ENCODE measurements around the gene SCAMP2. TPM values are rescaled to one million over a fixed set of nuclear protein-coding genes. Genes with fewer than 3 reads are reported as not detected.

SCAMP2 gene
- total and polyA plus RNA-seq, 2 of the 13 experiments (the other 11 are each of a cell fraction or from before 2014, with no cell fraction given) = 34.8 to 121 TPM

- no peak for TF ChIP-seq KIAA2018 (CRISPR knock-in tag; IDR thresholded peaks at IDR 0.05; ENCODE audit: borderline replicate concordance)
- no peak for TF ChIP-seq EZH2 (conservative IDR thresholded peaks at IDR 0.05; ENCODE audit: low read depth, low read length)
- no peak for TF ChIP-seq MBD4 (IDR thresholded peaks at IDR 0.05; ENCODE audit: borderline replicate concordance, low read length)
- TF ChIP-seq HOXA3 (CRISPR knock-in tag; IDR thresholded peaks at IDR 0.05) = peak; percentile 76
- TF ChIP-seq SPEN (CRISPR knock-in tag; IDR thresholded peaks at IDR 0.05; ENCODE audit: low read depth) = peak; percentile 40; the same call in 1 of the 2 replicates
- TF ChIP-seq DRAP1 (CRISPR knock-in tag; IDR thresholded peaks at IDR 0.05) = peak; percentile 78
- TF ChIP-seq ATF3 (CRISPR knock-in tag; IDR thresholded peaks at IDR 0.05) = 0 out of 2 replicates have a peak, but pooled peaks have one; percentile 45
- TF ChIP-seq ZNF12 (CRISPR knock-in tag; IDR thresholded peaks at IDR 0.05) = no peak
- TF ChIP-seq ZNF776 (CRISPR knock-in tag; IDR thresholded peaks at IDR 0.05) = peak; percentile 46; the same call in 1 of the 2 replicates
- peak; percentile 66; the same call in 1 of the 2 replicates for TF ChIP-seq ZFP36L1 (CRISPR knock-in tag; IDR thresholded peaks at IDR 0.05)
- TF ChIP-seq SKI (IDR thresholded peaks at IDR 0.05; ENCODE audit: partially characterized antibody) = peak; percentile 15
- TF ChIP-seq THAP9 (CRISPR knock-in tag; IDR thresholded peaks at IDR 0.05; ENCODE audit: borderline replicate concordance) = no peak
- no peak for TF ChIP-seq PHB2 (IDR thresholded peaks at IDR 0.05; ENCODE audit: partially characterized antibody)
These were observed 33.4 kb upstream of the SCAMP2 start, which contains the start of gene FAM219B (continued) for GRCh38 chr15:74906450-74907162.

All from HepG2 (cell line).